H9 (cell line): ENCODE data around the gene ARHGEF2. TPM values are rescaled to one million over a fixed set of nuclear protein-coding genes. Genes with fewer than 3 reads are reported as not detected.

ENCODE experiments used
- DNase-seq: peaks from one replicate; pipeline ENCODE4 v3.0.0-alpha.2; 2017
- H2AFZ ChIP-seq: one replicate; pipeline ENCODE4 v1.6.1; 2013; ENCODE audit warnings: mild to moderate bottlenecking, low read length, control low read depth, moderate library complexity
- H2AK5ac ChIP-seq: 2 replicates; pipeline ENCODE4 v1.6.1; 2013; ENCODE audit warnings: low read length, control low read depth, mixed read lengths; ENCODE audit not compliant: insufficient read length
- H2BK120ac ChIP-seq: one replicate; pipeline ENCODE4 v1.6.1; 2013; ENCODE audit warnings: low read depth, mild to moderate bottlenecking, low read length, control low read depth, inconsistent platforms; ENCODE audit not compliant: poor library complexity, severe bottlenecking
- H2BK12ac ChIP-seq: 2 replicates; pipeline ENCODE4 v1.6.1; 2013; ENCODE audit warnings: low read length, control low read depth, mixed read lengths, low read depth; ENCODE audit not compliant: insufficient read length
- H2BK15ac ChIP-seq: 2 replicates; pipeline ENCODE4 v1.6.1; 2013; ENCODE audit warnings: low read depth, low read length, control low read depth
- H2BK20ac ChIP-seq: one replicate; pipeline ENCODE4 v1.6.1; 2013; ENCODE audit warnings: low read depth, mild to moderate bottlenecking, low read length, control low read depth, inconsistent platforms; ENCODE audit not compliant: poor library complexity, severe bottlenecking
- H2BK5ac ChIP-seq: 2 replicates; pipeline ENCODE4 v1.6.1; 2013; ENCODE audit warnings: low read length, control low read depth, mixed read lengths; ENCODE audit not compliant: insufficient read length
- H3K14ac ChIP-seq: 2 replicates; pipeline ENCODE4 v1.6.1; 2013; ENCODE audit warnings: low read length, control low read depth; ENCODE audit not compliant: insufficient read depth
- H3K18ac ChIP-seq: 2 replicates; pipeline ENCODE4 v1.6.1; 2013; ENCODE audit warnings: low read depth, mild to moderate bottlenecking, mixed read lengths, low read length, control low read depth; ENCODE audit not compliant: insufficient read length
- H3K23ac ChIP-seq: 2 replicates; pipeline ENCODE4 v1.6.1; 2013; ENCODE audit warnings: low read length, control low read depth, mixed read lengths, low read depth; ENCODE audit not compliant: insufficient read length
- H3K23me2 ChIP-seq: 2 replicates; pipeline ENCODE4 v1.6.1; 2013; ENCODE audit warnings: low read depth, mild to moderate bottlenecking, mixed read lengths, low read length, control low read depth; ENCODE audit not compliant: insufficient read length, poor library complexity, severe bottlenecking
- H3K27ac ChIP-seq: 2 replicates; pipeline ENCODE4 v1.5.1; 2013; ENCODE audit warnings: low read length, control low read depth, mixed read lengths, low read depth; ENCODE audit not compliant: insufficient read length
- H3K27me3 ChIP-seq: 2 replicates; pipeline ENCODE4 v1.6.1; 2013; ENCODE audit warnings: low read length, control low read depth, inconsistent platforms; ENCODE audit not compliant: insufficient read depth
- H3K4ac ChIP-seq: 2 replicates; pipeline ENCODE4 v1.6.1; 2013; ENCODE audit warnings: low read depth, mild to moderate bottlenecking, control low read depth, inconsistent platforms, low read length, moderate library complexity
- H3K4me1 ChIP-seq: 2 replicates; pipeline ENCODE4 v1.6.1; 2013; ENCODE audit warnings: low read length, control low read depth, inconsistent platforms; ENCODE audit not compliant: insufficient read depth
- H3K4me2 ChIP-seq: 2 replicates; pipeline ENCODE4 v1.6.1; 2013; ENCODE audit warnings: low read length, control low read depth, mixed read lengths; ENCODE audit not compliant: insufficient read length, insufficient read depth
- H3K56ac ChIP-seq: 2 replicates; pipeline ENCODE4 v1.6.1; 2013; ENCODE audit warnings: low read depth, mild to moderate bottlenecking, mixed read lengths, low read length, control low read depth; ENCODE audit not compliant: insufficient read length
- H3K79me1 ChIP-seq: 2 replicates; pipeline ENCODE4 v1.6.1; 2013; ENCODE audit warnings: low read depth, mild to moderate bottlenecking, moderate library complexity, low read length, control low read depth, inconsistent platforms; ENCODE audit not compliant: insufficient read depth, poor library complexity, severe bottlenecking
- H3K79me2 ChIP-seq: 2 replicates; pipeline ENCODE4 v1.6.1; 2013; ENCODE audit warnings: low read length, control low read depth, inconsistent platforms; ENCODE audit not compliant: insufficient read depth
- H3K9ac ChIP-seq: 2 replicates; pipeline ENCODE4 v1.6.1; 2013; ENCODE audit warnings: low read length, control low read depth, mixed read lengths; ENCODE audit not compliant: insufficient read length; ENCODE audit errors: extremely low read depth
- H3K9me3 ChIP-seq: one replicate; pipeline ENCODE4 v1.6.1; 2013; ENCODE audit warnings: low read depth, low read length, inconsistent platforms; ENCODE audit not compliant: control insufficient read depth
- H3T11ph ChIP-seq: one replicate; pipeline ENCODE4 v1.6.1; 2013; ENCODE audit warnings: mild to moderate bottlenecking, low read length, control low read depth, inconsistent platforms
- H4K20me1 ChIP-seq: one replicate; pipeline ENCODE4 v1.6.1; 2013; ENCODE audit not compliant: control insufficient read depth, insufficient read length, insufficient read depth
- H4K5ac ChIP-seq: 2 replicates; pipeline ENCODE4 v1.6.1; 2013; ENCODE audit warnings: low read depth, mild to moderate bottlenecking, mixed read lengths, low read length, control low read depth; ENCODE audit not compliant: insufficient read length
- H4K8ac ChIP-seq: replicated peaks from 2 replicates; pipeline ENCODE4 v1.6.1; 2013; ENCODE audit warnings: low read length, control low read depth, mixed read lengths, low read depth; ENCODE audit not compliant: insufficient read length
- H4K91ac ChIP-seq: 2 replicates; pipeline ENCODE4 v1.6.1; 2013; ENCODE audit warnings: low read depth, mild to moderate bottlenecking, moderate library complexity, mixed read lengths, low read length, control low read depth; ENCODE audit not compliant: insufficient read length
- H3K27ac Mint-ChIP-seq, 3 experiments: 2 replicates in 2 of 3; 3 replicates in 1 of 3; pipeline ENCODE4 v1.8.0; 2020 to 2021; ENCODE audit warnings: mixed read lengths in 3 of 3, mild to moderate bottlenecking in 1 of 3, moderate library complexity in 1 of 3
- H3K27me3 Mint-ChIP-seq: 2 replicates; pipeline ENCODE4 v1.8.0; 2021; ENCODE audit warnings: low read depth, mild to moderate bottlenecking, moderate library complexity, mixed read lengths
- H3K36me3 Mint-ChIP-seq, 3 experiments: 2 replicates in 2 of 3; 3 replicates in 1 of 3; pipeline ENCODE4 v1.8.0; 2020 to 2021; ENCODE audit warnings: low read depth in 3 of 3, mixed read lengths in 3 of 3; ENCODE audit not compliant: insufficient read depth in 1 of 3
- H3K4me1 Mint-ChIP-seq, 2 experiments: 2 replicates each; pipeline ENCODE4 v1.8.0; 2020; ENCODE audit warnings: mixed read lengths in 2 of 2
- H3K4me3 Mint-ChIP-seq, 2 experiments: 2 replicates in 1 of 2; 3 replicates in 1 of 2; pipeline ENCODE4 v1.8.0; 2020 to 2021; ENCODE audit warnings: mild to moderate bottlenecking in 2 of 2, mixed read lengths in 2 of 2, moderate library complexity in 1 of 2
- H3K9me3 Mint-ChIP-seq, 2 experiments: 2 replicates in 1 of 2; 3 replicates in 1 of 2; pipeline ENCODE4 v1.8.0; 2020; ENCODE audit warnings: mild to moderate bottlenecking in 2 of 2, mixed read lengths in 2 of 2, moderate library complexity in 1 of 2
- CTCF ChIP-seq: fragments of 200-600 bp; sonication (generic); conservative IDR thresholded peaks from 3 replicates; pipeline ENCODE4 v1.8.0; 2021; ENCODE audit warnings: antibody characterized with exemption, mild to moderate bottlenecking
- WGBS: extraction: QIAGEN DNeasy Blood & Tissue Kit; methylation state at CpG from one replicate; pipeline ENCODE4 v1.1.7; 2013; ENCODE audit warnings: missing lambda C conversion rate, low lambda C conversion rate, mixed read lengths; ENCODE audit not compliant: insufficient read length; ENCODE audit errors: extremely low coverage; 5-methylcytosine and 5-hydroxymethylcytosine counted together
- total RNA-seq: library from RNA; stranded (reverse); gene quantifications from 2 replicates; pipeline ENCODE4 v1.2.1, GENCODE V29; 2021

The ARHGEF2 gene
- total RNA-seq, 1 experiment from 2014 or later, result 111 TPM

- H4K5ac ChIP-seq, result no peak overlapping the region
- no peak overlapping the region for H3K9ac ChIP-seq
- no peak overlapping the region for H3K4ac ChIP-seq
- H2BK15ac ChIP-seq, result no peak overlapping the region
- no peak overlapping the region for H2BK20ac ChIP-seq
- no peak overlapping the region for H2BK5ac ChIP-seq
- H3K23ac ChIP-seq, result no peak overlapping the region
- Mint-ChIP-seq H3K9me3 (no peaks in the 10 kb centered on the region), H3K27me3 (peaks cover 4% of the 10 kb centered on the region), H3K4me3 (no peak overlapping the region), H3K4me1 (peaks cover 23 to 29% of the 10 kb centered on the region in 2 experiments), H3K36me3 (no peaks in the 10 kb centered on the region), H3K27ac (no peak overlapping the region)
- no peak overlapping the region for H3T11ph ChIP-seq
- H3K23me2 ChIP-seq, result no peaks in the 10 kb centered on the region
- H3K14ac ChIP-seq, result no peak overlapping the region
- no peak overlapping the region for H3K56ac ChIP-seq
- no peaks in the 10 kb centered on the region for H3K4me1 ChIP-seq
- no peak overlapping the region for H2AK5ac ChIP-seq
- H3K27me3 ChIP-seq, result no peaks in the 10 kb centered on the region
- WGBS, result no CpG with 5 or more reads among the region's 6 CpGs
- no peak overlapping the region for H3K18ac ChIP-seq
- H2AFZ ChIP-seq, result no peak overlapping the region
- H4K91ac ChIP-seq, result no peak overlapping the region
- no peak for DNase-seq
- H3K79me1 ChIP-seq, result no peaks in the 10 kb centered on the region
- TF ChIP-seq CTCF, result no peak
- no peak overlapping the region for H3K27ac ChIP-seq
- H4K20me1 ChIP-seq, result no peaks in the 10 kb centered on the region
- no peak overlapping the region for H4K8ac ChIP-seq
- no peak overlapping the region for H2BK120ac ChIP-seq
- H3K79me2 ChIP-seq, result no peaks in the 10 kb centered on the region
- H2BK12ac ChIP-seq, result no peak overlapping the region
- H3K4me2 ChIP-seq, result no peak overlapping the region
- no peaks in the 10 kb centered on the region for H3K9me3 ChIP-seq
Observed at GRCh38 chr1:155990005-155990739, 11.8 kb upstream of the ARHGEF2 start.
